Suppressor macrophage treated with lipopolysaccharide for 1 hour (primary cell): ENCODE data around the gene ACSL1.
A peak's percentile ranks its signal among the peaks of the same experiment; 100 is the strongest.
"Not testable (repeated sequence)": the region's sequence is repeated elsewhere in the genome, so short reads cannot be mapped to it uniquely, and the experiment has no call there.

ENCODE experiments used
- DNase-seq, 3 donors: peaks; one replicate each; pipeline ENCODE4 v3.0.0-alpha.2; 2020 to 2022

Gene ACSL1

DNA sequence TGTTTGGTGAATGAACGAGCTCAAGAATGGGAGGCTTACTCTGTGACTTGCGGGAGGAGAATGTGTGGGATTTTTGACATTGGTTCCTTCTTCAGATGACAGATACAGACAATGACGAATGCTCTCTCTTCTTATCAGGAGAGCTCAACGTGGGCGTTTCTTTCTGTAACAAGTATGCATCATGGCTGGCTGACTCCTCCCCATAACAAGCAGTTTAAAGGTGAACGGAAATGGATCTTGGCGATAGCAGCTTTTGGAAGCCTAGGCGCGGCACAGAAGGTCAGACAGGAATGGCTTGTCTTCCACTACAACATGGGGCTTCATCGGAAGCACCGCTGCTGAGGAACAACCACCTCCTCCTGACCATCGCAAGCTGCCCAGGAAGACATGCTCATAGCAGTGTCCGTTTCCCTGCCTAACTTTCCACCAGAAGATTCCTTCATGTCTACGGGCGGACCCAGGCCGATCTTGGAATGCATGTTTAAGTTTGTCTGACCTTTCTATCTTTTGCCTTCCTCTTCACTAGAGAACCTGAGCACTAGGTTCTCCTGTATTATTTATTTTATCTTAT, 18.3 kb upstream of the ACSL1 start:
- DNase-seq: peak; percentile 70 to 81 (median 72)

- not testable (repeated sequence) for DNase-seq
These were observed 13.3 kb upstream of the ACSL1 start for GRCh38 chr4:184839075-184839399.

DNA sequence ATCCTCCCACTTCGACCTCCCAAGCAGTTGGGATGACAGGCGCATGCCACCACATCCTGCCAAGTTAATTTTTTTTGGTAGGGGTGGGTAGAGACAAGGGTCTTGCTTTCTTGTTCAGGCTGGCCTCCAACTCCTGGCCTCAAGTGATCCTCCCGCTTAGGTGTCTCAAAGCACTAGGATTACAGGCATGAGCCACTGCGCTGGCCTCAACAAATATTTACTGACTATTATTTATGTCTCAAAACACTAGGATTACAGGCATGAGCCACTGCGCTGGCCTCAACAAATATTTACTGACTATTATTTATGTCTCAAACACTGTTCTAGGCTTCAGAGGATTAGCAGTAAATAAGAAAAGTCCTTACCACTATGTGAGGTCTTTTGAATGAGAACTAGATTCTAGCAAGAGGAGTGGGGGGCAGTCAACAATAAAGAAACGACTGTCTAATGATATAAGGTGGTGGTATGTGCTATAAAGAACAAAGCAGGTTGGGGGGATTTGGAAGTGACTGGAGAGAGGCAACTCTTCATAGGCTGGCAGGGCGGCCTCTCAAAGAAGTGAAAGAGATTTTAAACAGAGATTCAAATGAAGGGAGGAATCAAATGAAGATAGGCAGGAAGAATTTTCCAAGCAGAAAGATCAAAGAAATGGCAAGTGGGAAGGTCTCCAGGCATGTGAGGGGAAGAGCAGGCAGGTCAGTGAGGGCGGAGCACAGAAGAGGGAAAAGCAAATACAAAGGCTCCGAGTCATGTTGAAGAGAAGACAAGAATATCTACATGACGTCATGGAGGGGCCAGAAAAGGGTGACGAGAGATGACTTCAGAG, 12.7 kb upstream of the ACSL1 start:
- peak; percentile 55 to 69 (median 56) for DNase-seq

DNA sequence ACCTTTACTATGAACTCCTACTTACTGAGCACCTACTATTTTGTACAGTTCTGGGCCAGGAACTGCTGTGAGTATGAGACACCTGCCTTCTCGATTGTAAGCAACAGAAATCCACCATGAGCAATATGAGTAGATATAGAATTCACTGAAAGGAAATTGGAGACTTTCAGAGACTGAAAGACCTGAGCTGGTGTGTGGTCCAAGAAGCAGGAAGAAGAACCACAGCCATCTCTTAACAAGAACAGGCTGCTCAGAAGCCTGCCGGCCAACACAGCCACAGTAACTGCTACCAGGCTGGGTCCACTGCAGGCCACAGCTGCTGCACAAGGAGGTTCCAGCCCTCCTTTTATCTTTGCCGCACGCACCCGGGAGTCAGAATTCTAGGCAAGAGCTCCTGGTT, 10.8 kb upstream of the ACSL1 start:
- no peak for DNase-seq

- DNase-seq: peak; percentile 37 to 52 (median 43)
These were observed 7.5 kb upstream of the ACSL1 start for GRCh38 chr4:184833046-184833838.

GRCh38 chr4:184831153-184831552, 5.4 kb upstream of the ACSL1 start:
- DNase-seq: peak; percentile 34 to 65 (median 54)

DNA sequence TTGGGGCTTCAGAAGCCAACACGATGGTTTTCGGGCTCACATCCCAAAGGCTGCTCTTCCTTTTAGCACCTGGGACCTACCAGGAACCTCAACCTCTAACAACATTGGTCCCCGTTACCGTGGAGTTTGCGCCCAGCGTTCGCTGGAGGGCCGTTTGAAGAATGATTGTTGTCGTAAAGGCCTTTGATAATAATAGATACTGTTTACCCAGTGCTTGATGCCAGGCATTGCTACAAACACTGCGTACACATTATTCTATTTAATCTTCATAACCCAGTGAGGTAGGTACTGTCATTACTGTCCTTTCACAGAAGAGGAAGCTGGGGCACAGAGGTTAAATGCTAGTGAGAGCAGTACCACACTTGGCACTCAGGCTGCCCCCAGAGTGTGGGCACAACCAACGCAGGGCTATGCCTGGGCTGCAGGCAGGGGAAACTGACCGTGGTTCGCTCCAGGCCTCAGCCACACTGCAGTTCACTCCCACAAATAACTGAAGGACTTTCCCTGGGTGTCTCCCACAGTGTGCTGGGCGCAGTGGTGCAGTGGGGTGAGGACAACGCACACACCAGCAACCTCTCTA, 1.0 kb upstream of the ACSL1 start:
- DNase-seq: peak; percentile 61 to 71 (median 67)

GRCh38 chr4:184825141-184825895, 450 bp downstream of the ACSL1 start:
- DNase-seq: peak in 2 of 3 donors; percentile 59 to 61

DNA sequence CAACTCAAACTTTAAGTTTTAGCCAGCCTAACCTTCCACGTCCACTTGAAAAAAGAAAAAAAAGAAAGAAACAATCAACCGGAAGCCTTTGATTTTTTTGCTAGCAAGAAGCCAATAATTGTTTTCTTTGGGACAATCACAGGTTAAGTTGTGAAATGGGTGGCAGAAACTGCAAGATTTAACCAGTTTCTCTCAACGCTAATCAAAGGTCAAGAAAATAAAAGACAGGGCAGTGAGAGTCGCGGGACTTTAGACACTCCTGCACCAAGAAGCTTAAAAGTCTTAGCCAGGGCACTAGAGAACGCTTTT, 1.0 kb downstream of the ACSL1 start:
- no peak for DNase-seq

- peak; percentile 61 to 70 (median 65) for DNase-seq
These were observed 1.5 kb downstream of the ACSL1 start for GRCh38 chr4:184824081-184824775.

GRCh38 chr4:184823014-184823413, 2.8 kb downstream of the ACSL1 start:
- DNase-seq: peak in 2 of 3 donors; percentile 34 to 42

DNA sequence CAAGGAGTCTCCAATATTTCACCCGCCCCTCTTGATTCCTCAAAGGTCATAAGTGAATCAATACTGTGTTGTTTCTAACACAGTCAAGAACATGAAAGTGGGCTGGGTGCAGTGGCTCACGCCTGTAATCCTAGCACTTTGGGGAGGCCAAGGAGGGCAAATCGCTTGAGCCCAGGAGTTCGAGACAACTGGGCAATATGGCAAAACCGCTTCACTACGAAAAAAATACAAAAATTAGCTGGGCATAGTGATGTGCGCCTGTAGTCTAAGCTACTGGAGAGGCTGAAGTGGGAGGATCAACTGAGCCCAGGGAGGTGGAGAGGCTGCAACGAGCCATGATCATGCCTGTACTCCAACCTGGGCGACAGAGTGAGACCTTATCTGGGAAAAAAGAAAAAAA, 3.4 kb downstream of the ACSL1 start:
- DNase-seq: peak in 2 of 3 donors; percentile 31 to 38

DNA sequence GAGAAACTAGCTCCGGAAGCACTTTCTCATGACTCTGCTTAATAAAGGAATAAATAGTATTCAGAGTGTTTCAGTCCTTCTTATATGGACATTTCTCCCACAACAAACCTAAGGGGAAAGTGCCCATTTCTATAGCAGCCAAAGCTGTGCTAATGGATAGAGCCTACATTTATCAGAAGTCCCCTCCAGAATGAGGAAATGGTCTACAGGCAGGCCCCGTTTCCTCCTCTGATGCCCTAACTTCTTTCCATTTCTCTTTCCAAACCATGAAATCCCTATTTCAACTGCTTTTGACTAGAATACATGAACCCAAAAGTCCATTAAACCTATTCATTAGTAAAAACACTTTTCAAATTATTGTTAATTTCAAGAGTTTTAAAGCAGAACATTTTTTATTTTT, 4.5 kb downstream of the ACSL1 start:
- DNase-seq: peak; percentile 58 to 70 (median 65)

DNA sequence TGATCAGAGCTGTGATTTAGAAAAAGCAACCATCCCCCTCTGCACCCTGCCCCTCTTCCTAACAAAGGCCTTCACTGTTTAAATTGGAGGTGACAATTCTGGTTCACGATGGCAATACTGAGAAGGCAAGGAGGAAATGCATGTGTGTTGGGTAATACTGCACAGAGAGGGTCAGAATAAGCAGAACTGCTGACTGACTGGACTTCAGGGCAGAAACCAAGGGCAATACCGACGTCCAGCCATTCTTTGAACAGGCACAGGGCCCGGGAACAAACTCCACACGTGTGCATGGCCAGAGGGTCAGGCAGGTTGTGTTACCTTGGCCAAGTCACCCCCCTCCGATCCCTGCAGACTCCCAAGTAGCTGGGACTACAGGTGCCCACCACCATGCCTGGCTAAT, 6.0 kb downstream of the ACSL1 start:
- DNase-seq: peak; percentile 51 to 65 (median 54)

GRCh38 chr4:184818216-184818564, 7.6 kb downstream of the ACSL1 start:
- peak in 1 of 3 donors; percentile 29 for DNase-seq

- peak; percentile 40 to 49 (median 44) for DNase-seq
These were observed 8.1 kb downstream of the ACSL1 start for GRCh38 chr4:184817494-184818215.

GRCh38 chr4:184816962-184817361, 8.8 kb downstream of the ACSL1 start:
- DNase-seq: peak; percentile 23 to 71 (median 65)

DNA sequence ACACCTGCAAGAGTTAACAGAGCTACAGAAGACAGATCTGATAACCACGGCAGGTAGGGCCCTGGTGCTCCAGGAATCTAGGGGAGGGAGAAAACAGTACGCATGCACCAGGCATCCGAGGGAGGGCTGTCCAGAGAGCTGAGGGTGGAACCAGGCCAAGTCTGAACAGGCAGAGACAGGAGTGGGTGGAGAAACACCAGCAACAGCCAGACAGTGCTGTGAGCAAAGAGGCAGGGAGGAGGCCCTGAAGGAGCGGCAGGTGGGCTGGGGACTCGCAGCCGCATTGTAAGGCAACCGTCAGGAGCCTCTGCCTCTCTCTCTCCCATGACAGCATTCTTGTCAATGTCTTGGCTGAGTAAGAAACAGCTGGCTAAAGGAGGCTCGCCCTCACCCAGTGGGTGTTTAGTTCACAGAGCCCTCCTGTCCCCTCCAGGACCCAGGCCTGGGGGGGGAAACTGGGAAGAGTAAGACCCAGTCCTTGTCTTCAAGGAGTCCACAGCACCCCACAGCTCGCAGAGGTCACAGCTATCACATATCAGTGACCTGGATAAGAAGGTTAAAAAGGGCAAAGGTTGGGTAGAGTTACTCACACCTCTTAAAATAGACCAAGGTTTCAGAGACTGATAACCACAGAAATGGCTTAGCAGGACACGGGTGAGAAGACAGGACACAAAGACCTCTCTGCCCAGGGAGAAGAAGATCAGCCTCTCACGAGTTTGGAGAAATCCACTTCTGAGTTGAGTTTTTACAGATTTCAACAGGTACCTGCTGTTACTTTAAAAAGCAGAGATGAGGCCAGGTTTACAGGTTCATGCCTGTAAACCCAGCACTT, 10.5 kb downstream of the ACSL1 start:
- peak in 2 of 3 donors; percentile 51 to 59 for DNase-seq

- peak; percentile 70 to 83 (median 82) for DNase-seq
These were observed 11.1 kb downstream of the ACSL1 start for GRCh38 chr4:184814686-184815045.

GRCh38 chr4:184812651-184813181, 13.1 kb downstream of the ACSL1 start:
- DNase-seq: peak in 1 of 3 donors; percentile 21
